ENCODE results near the gene TP53BP1.
"Not testable (repeated sequence)": the region's sequence is repeated elsewhere in the genome, so short reads cannot be mapped to it uniquely, and the experiment has no call there.

Gene TP53BP1

GRCh38 chr15:43410572-43411214, 82.3 kb downstream of the TP53BP1 start:
- no peak for DNase-seq

DNA sequence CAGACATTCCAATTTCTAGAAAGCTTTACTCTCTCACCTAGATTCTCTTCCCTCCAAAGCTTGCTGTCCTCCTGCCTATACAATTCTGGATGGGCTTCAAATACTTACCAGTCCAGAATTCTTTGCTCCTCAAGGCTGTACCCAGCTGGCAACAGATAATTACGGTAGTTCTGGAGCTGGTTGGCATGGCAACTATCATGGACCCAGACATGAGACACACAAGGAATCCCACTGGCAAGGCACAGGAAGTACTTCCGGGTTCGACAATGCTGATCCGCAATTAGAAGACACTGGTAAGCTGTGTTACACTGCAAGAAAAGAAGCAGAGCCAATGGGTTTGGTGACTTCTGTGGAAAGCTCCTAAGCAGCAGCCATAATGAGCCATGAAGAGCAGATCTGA, 84.2 kb downstream of the TP53BP1 start:
- DNase-seq, result no peak

DNA sequence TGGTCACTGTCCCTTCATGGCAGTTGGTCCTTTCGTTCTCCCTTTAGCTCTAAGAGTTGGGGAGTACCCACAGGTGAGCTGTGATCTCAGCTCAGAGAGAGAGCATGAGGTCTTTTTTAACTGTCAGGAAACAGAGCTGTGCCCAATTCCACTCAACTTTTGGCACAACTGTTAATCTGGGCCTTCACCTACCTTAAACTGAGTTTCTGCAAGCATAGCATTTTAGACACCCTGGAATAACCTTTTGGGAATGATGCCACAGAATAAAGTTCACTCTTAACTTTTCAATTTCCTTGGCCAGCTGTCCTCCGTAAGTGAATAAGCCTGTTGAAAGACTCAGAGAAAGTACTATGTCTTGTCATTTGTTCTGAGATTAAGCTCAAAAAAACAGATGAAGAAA, 86.1 kb downstream of the TP53BP1 start:
- no peak for DNase-seq

DNA sequence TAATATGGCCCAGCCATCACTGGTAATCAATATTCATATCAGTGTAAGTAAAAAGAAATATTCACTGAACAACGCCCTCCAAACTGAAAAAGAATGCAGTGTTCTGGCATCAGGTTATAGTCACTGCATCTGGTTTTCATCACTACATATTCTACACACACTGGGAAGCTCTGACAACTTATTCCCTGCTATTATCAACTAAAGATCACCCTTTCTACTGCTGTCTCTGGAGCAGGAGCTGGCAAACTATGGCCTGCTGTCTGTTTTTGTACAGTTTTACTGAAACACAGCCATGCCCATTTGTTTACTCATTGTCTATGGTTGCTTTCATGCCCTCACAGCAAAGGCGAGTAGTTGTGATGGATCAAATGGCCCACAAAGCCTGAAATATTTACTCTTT, 86.8 kb downstream of the TP53BP1 start:
- DNase-seq, result no peak

GRCh38 chr15:43404130-43404529, 88.8 kb downstream of the TP53BP1 start:
- no peak for DNase-seq

DNA sequence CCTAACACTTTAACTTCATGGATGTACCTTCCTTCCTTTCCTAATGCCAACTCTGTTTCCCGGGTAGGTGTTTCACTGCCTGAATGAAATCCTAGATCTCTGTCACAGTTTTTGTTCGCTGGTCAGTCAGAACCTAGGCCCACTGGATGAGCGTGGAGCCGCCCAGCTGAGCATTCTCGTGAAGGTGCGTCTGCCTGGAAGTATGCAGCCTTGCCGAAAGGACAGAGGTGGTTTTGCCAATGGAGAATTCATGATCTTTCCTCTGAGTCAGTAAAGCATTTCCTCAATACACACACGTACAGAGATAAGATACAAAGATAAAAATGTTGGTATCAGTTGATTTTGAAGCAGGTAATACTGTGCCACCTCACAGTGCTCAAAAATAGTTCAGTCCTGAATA, 89.3 kb downstream of the TP53BP1 start:
- DNase-seq, result no peak

DNA sequence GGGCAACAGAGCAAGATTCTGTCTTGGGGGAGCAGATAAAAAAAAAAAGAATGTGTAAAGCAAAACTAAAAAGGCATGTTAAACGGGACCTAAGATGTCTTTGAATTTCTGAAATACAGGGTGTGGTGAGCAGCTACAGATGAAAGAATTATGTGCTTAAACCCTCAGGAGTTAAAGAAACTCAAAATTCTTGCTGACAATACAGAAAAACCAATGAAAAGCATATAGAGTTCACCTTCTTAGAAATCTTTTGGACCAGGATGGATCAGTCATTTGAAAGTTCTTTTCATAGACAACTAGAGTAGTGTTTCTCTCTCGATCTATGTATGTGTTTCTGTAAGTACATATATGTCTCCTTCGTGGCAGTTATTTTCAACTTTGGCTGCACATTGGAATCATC, 90.7 kb downstream of the TP53BP1 start:
- no peak for DNase-seq

GRCh38 chr15:43393592-43393991, 99.4 kb downstream of the TP53BP1 start:
- DNase-seq, result not testable (repeated sequence)

DNA sequence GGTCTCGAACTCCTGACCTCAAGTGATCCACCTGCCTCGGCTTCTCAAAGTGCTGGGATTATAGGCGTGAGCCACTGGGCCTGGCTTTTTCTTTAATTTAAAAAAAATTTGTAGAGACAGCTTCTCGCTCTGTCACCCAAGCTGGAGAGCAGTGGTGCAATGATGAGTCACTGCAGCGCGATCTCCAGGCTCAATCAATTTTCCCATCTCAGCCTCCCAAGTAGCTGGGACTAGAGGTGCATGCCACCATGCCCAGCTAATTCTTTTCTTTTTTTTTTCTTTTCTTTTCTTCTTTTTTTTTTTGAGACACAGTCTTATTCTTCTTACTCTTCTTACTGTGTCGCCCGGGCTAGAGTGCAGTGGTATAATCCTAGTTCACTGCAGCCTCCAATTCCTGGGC, 102.2 kb downstream of the TP53BP1 start:
- DNase-seq, result no peak

DNA sequence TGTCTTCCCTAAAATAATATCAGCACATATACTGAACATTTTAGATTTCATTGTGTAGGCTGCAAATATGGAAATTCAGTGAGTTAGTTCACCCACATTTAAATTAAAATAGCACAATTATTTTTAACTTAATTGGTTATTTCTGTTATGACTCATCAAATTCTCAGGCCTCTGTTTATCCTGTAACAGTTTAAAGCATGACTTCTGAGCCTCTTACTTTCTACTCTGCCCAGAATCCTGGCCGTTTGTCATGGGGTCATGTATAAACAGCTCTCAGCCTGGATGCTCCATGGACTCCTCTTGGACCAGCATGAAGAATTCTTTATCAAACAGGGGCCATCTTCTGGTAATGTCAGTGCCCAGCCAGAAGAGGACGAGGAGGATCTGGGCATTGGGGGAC, 109.9 kb downstream of the TP53BP1 start:
- DNase-seq, result no peak

DNA sequence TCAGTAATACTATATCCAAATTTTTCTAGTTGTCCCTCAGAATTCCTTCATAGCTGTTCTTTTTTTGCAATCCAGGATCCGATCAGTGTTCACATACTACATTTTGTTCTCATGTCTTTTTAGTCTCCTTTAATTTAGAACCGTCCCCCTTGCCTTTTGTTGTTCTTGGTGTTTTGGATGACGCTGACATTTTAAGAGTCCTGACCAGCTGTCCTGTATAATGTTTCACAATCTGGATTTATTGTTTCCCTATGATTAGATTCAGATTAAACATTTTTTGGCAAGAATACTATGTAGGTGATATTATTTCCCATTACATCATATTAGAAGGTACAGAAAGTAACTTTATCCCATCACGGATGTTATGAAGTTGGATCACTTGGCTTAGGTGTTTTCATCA, 110.6 kb downstream of the TP53BP1 start:
- DNase-seq, result no peak

DNA sequence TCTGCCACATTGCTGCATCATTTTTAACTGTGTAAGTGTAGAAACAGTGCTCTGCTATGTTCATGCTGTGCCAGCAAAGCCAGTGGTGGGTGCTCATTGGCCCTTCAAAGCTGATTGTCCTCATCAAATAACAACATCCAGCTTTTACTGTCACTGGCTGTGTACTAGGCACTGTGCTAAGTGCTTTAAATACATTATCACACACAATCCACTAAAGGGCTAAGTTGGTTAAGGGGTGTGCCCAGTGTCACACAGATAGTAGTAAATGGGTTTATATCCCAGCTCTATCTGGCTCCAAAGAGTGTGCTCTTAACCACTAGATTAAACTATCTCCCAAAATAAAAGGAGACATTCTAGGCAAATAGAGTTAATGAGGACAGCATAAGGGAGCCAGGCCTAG, 114.4 kb downstream of the TP53BP1 start:
- DNase-seq, result no peak

GRCh38 chr15:43376017-43376705, 116.8 kb downstream of the TP53BP1 start:
- peak; percentile 27 for DNase-seq

GRCh38 chr15:43370975-43371974, 121.7 kb downstream of the TP53BP1 start, which contains the start of the genes TUBGCP4 and ZSCAN29:
Gene TUBGCP4, plus strand, starts transcription at chr15:43371101. Its CDS starts 254 bp downstream, at chr15:43371355.
Gene ZSCAN29, minus strand, starts transcription at chr15:43371043. Its CDS starts 1,130 bp downstream, at chr15:43369913.
- peak; percentile 83 for DNase-seq

- no peak for DNase-seq
Measured at GRCh38 chr15:43370310-43370974, 122.5 kb downstream of the TP53BP1 start.

DNA sequence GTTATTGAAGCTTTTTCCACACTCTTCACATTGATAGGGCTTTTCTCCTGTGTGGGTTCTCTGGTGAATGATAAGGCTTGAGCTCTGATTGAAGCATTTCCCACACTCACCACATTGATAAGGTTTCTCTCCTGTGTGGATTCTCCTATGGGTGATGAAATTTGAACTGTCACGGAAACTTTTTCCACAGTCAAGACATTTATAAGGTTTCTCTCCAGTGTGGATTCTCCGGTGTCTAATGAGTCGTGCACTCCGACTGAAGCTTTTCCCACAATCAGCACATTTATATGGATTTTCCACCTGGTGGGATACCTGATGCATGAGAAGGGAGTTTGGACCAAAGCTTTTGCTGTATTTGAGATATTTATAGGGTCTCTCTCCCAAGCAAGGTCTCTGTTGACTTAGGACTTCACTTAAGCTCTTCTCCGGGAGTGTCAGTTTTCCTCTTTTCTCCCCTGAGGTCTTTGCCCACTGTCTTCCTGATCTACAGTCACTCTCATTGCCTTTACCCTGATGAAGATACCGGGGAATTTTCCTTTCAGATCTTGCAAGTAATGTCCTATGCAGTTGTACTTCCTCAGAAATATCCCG, 131.5 kb downstream of the TP53BP1 start:
- no peak for DNase-seq

GRCh38 chr15:43360821-43361220, 132.1 kb downstream of the TP53BP1 start:
- no peak for DNase-seq

Measured in RPMI8226 (cell line).